Measurements from ENCODE around the gene NTN1.

- TF ChIP-seq RAD21 (CRISPR knock-in tag; IDR thresholded peaks at IDR 0.05) (no peak), CTCF (CRISPR knock-in tag; IDR thresholded peaks at IDR 0.05) (no peak), ZNF639 (CRISPR knock-in tag; conservative IDR thresholded peaks at IDR 0.05) (no peak), IKZF1 (IDR thresholded peaks at IDR 0.05) (no peak), ZNF274 (CRISPR knock-in tag; IDR thresholded peaks at IDR 0.05) (no peak), ZBTB33 (CRISPR knock-in tag; IDR thresholded peaks at IDR 0.05) (no peak), ZNF33B (CRISPR knock-in tag; IDR thresholded peaks at IDR 0.05) (no peak), EZH2 (conservative IDR thresholded peaks at IDR 0.05; ENCODE audit: low read depth, low read length) (no peak), ZNF431 (CRISPR knock-in tag; IDR thresholded peaks at IDR 0.05; ENCODE audit: borderline replicate concordance, low read depth) (no peak), GATAD1 (CRISPR knock-in tag; IDR thresholded peaks at IDR 0.05) (no peak), FOSL2 (CRISPR knock-in tag; IDR thresholded peaks at IDR 0.05) (no peak)
Measured at GRCh38 chr17:9211133-9211765, 189.9 kb downstream of the NTN1 start.

Measured in HepG2 (cell line).